ENCODE results near the gene IL22RA2. TPM values are rescaled to one million over a fixed set of nuclear protein-coding genes. Genes with fewer than 3 reads are reported as not detected.

The IL22RA2 gene
- total and polyA plus RNA-seq, 9 of the 15 experiments (the other 6 are each of a cell fraction or from before 2014, with no cell fraction given) = 0.03 TPM; not detected in 8

- TF ChIP-seq HDAC6 (IDR thresholded peaks at IDR 0.05; ENCODE audit: low read depth, low read length) (no peak), PRPF4 (IDR thresholded peaks at IDR 0.05; ENCODE audit: insufficient read depth, low read depth, low read length, poor library complexity, severe bottlenecking) (no peak), ETV5 (CRISPR knock-in tag; IDR thresholded peaks at IDR 0.05; ENCODE audit: low read depth) (no peak), ZNF253 (CRISPR knock-in tag; conservative IDR thresholded peaks at IDR 0.05) (no peak), ZNF23 (CRISPR knock-in tag; IDR thresholded peaks at IDR 0.05) (no peak), ZNF518B (CRISPR knock-in tag; IDR thresholded peaks at IDR 0.05) (no peak)
Observed at GRCh38 chr6:137200288-137200687, 26.8 kb upstream of the IL22RA2 start (continued).

Measured in K562 (cell line).